Colon (tissue), 2 donors: Measurements from ENCODE around the gene ANKRD61.
"Not testable (repeated sequence)": the region's sequence is repeated elsewhere in the genome, so short reads cannot be mapped to it uniquely, and the experiment has no call there.

Experiments
- FAIRE-seq: peaks from 2 replicates; lab custom pipeline; 2012; peaks lifted over from hg19 to GRCh38; lab: Jason Lieb, UNC
- donor health status: control.
- donor health status: control.

Gene ANKRD61

DNA sequence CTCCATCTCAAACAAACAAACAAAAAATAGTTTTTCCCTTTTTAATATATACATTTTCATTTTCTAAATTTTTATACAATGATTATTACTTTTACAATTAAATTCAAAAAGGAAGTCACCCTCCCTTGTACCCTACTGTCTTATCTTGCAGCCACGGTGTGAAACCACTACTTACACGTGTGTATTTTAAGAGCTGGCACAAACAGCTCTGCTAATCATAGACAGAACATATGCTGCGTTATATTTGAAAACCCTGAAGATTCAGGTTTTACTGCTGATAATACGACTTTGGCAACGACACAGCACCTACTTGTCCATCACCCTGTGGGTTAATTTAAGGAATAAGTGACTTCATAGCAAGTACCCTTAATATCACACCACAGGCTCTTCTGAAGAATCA lies 991 bp downstream of the ANKRD61 start:
- FAIRE-seq, result no peak

DNA sequence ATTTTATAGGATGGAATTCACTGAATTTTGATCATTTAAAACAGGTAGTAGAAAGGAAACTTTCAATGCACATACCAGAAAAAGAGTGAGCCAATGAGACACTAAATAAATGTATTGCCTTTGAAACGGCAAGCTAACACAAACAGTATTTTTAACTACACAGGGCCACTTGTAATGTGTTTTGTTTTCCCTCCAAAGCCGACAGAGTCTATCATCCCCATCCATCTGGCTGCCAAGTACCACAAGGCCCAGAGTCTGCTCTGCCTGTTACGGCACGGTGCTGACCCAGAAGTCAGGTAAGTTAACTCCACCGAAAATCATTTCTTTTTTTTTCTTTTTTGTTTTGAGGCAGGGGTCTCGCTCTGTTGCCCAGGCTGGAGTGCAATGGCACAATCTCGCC lies 1.5 kb downstream of the ANKRD61 start:
- FAIRE-seq, result no peak

DNA sequence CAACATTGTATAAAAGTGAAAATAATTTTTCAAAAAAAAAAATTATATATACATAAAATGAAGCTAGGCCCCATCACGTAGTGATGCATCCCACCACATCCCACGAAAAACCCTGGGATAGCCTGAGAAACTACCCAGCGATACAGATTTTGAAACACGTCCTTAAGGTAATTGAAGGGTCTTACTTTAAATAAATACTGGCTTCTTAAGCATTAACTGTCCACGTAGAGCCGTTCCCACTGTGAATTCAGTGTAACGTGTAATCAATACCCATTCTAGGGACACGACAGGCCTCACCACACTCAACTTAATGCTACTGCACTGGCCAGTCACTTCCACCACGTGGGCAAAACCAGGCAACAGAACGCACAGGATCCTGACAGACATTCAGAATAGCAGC lies 4.0 kb downstream of the ANKRD61 start:
- FAIRE-seq, result no peak

DNA sequence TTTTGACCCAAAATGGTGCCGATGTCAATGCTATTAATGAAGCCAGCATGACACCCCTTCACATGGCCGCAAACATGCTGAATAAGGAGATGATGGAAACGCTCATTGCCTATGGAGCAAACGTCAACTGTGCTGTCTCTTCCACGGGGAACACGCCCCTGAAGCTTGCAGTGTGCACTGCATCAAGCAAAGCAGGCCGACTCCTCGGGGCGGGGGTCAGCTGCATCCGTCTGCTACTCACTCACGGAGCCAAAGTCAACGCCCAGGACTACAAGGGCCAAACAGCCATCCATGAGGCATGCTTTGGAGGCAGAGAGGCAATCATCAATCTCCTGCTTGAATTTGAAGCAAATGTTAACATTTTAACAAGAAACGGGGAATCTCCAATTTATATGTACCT lies 4.5 kb downstream of the ANKRD61 start:
- no peak for FAIRE-seq

DNA sequence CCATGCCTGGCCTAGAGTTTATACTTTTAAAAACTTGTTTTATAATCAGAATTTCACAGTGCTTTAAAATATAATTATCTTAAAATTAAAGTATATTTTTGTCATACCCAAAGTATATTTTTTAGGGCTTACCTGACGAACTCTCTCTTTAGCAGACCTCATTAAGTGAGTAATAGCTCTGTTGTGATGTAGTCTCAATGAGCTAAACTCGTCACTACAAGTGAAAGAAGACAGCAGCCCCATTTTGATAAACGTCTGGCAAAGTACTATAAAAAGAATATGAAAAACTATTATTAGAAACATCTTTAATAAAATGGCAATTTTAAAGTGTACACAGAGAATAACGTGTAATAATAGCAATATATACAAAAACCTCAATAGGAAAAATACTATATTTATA lies 18.6 kb downstream of the ANKRD61 start:
- no peak for FAIRE-seq

GRCh38 chr7:6051185-6051584 lies 20.0 kb downstream of the ANKRD61 start:
- FAIRE-seq, result not testable (repeated sequence)

DNA sequence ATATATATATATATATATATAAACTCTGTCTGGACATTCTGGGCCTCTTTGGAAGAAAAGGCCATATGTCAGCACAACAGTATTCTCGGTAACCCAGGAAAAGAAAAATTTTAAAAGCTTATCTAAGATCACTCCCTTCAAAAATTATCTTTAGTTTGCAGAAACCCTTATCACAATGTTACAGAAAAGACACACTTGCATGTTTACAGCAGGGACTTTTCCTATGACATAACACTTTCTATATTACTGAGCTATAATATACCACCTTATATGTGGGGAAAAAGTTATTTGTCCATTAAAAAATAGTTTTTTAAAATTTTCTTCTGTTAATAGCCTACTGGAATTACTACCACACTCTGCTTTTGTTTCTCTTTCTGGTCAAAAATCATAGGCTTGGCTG lies 25.4 kb downstream of the ANKRD61 start:
- no peak for FAIRE-seq

DNA sequence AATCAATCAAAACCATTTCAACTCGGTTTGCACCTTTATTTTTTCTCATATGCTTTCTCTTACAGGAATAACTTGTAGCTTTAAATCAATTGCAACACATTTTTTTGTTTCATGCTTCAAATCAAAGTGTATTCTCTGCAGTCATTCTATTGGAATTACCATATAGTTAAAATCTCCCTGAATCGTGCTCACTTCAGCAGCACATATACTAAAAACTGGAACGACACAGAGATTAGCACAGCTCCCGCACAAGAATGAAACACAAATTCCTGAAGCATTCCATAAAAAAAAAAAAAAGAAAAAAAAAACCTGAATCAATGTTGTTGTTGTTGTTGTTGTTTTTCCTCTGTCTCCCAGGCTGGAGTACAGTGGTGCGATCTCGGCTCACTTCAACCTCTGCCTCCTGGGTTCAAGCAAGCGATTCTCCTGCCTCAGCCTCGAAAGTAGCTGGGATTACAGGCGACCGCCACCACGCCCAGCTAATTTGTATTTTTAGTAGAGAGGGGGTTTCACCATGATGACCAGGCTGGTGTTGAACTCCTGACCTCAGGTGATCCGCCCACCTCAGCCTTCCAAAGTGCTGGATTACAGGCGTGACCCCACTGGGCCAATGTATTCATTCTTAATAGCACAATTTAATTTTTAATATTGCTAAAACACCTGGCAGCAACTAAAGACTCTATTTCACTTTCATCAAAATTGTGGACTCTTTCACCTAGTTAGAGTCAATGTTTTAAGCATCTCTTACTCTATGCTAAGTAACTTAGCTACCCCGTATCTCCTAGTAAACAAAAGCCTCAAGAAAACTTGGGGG lies 26.3 kb downstream of the ANKRD61 start:
- FAIRE-seq, result no peak

DNA sequence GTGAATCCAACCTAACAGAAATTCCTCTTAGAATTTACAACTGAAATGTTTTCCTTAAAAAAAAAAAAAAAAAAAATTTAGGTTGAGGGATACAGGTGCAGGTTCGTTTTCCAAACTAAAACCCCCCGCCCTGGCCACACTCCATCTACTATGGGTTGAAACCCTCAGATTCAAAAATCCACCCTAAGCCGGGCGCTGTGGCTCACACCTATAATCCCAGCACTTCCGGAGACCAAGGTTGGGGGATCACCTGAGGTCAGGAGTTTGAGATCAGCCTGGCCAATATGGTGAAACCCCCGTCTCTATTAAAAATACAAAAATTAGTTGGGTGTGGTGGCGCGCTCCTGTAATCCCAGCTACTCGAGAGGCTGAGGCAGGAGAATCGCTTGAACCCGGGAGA lies 28.8 kb downstream of the ANKRD61 start:
- not testable (repeated sequence) for FAIRE-seq

- FAIRE-seq, result no peak
Observed at GRCh38 chr7:6071406-6071805, 40.2 kb downstream of the ANKRD61 start.

DNA sequence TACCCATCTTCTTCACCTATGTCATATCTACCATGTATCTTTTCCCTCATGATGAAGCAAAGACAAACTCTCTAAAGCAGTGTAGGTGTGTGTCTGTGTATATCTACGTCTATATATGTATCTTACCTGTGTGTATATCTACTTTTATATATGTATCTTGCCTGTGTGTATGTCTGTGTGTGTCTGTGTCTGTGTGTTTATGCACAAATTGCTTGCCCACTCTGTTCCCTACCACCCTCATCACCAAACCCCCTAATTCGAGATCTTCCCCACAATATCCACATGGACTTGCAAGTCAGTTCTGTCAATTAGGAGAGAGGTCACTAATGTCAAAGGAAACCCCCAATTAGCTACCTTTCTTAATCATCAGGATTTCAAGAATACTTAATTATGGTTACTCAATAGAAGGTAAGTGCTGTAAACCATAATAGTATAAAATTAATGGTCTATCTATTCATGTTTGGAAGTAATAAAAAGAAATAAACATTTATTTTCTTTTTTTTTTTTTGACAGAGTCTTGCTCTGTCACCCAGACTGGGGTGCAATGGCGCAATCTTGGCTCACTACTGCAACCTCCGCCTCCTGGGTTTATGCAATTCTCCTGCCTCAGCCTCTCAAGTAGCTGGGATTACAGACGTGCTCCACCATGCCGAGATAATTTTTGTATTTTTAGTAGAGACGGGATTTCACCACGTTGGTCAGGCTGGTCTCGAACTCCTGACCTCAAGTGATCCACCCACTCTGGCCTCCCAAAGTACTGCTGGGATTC lies 43.6 kb downstream of the ANKRD61 start:
- FAIRE-seq, result no peak

GRCh38 chr7:6078548-6078947 lies 47.4 kb downstream of the ANKRD61 start:
- FAIRE-seq, result no peak

- FAIRE-seq, result not testable (repeated sequence)
Observed at GRCh38 chr7:6083047-6083446, 51.9 kb downstream of the ANKRD61 start.
